KOPT-K1 (cell line): Measurements from ENCODE around the gene MEGF11.

Experiments used
- H3K27ac ChIP-seq: fragments of 200-600 bp; sonication (generic); 2 replicates; pipeline ENCODE4 v1.5.1; 2016; ENCODE audit warnings: antibody characterized with exemption, mild to moderate bottlenecking, low read depth, low read length; ENCODE audit not compliant: poor library complexity, severe bottlenecking
- H3K36me3 ChIP-seq: fragments of 200-600 bp; sonication (generic); 2 replicates; pipeline ENCODE4 v1.5.1; 2017; ENCODE audit warnings: antibody characterized with exemption, mild to moderate bottlenecking, low read length, moderate library complexity; ENCODE audit not compliant: insufficient read depth
- H3K9me3 ChIP-seq: fragments of 200-600 bp; sonication (generic); 2 replicates; pipeline ENCODE4 v1.5.1; 2017; ENCODE audit warnings: antibody characterized with exemption, low read length, mild to moderate bottlenecking; ENCODE audit not compliant: insufficient read depth, poor library complexity, severe bottlenecking

MEGF11 gene

DNA sequence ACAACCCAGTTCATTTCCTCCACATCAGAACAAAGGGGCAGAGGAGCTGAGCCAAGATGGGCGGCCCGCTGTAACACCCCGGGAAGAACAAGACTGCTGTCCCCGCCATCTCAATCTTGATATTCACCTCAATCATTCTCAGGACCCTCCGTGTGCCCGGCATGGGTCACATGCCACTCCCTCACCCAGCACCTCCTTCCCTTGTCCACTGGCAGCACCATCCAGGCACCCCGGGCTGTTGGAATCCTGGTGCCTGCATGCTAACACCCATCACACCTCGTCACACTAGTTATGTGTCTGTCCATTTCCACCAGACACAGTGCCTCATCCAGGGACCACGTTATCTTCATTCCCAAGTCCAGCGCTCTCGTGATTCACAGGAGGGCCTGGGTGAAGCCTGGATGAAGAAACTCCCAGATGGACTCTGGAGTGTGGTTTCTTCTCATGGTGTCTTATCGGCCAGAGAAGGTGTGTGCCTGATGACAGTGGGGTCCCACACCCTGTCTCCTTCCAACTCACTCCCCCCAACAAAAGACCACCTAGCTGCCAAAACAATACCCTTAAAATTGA is 16.7 kb downstream of the MEGF11 start:
- H3K9me3 ChIP-seq, result no peaks in the 10 kb centered on the region
- no peak overlapping the region for H3K27ac ChIP-seq
- no peaks in the 10 kb centered on the region for H3K36me3 ChIP-seq

DNA sequence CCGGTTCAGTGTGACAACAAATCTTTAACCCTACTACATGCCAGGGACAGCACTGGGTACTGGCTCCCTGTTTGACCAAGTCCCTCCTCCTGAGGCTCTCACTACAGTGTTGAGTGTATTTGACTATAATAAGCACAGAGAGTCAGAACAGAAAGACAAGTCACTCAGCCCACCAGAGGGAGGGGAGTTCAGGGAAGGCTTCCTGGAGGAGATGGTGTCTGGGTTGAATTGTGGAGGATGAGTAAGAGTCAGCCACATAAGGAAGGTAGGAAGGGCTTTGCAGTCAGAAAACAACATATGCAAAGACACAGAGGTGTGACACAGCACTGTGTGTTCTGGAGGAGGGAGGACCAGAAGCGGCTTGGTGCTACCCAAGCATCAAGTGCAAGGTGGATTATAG is 17.7 kb downstream of the MEGF11 start:
- no peaks in the 10 kb centered on the region for H3K9me3 ChIP-seq
- H3K27ac ChIP-seq, result no peak overlapping the region
- no peaks in the 10 kb centered on the region for H3K36me3 ChIP-seq

DNA sequence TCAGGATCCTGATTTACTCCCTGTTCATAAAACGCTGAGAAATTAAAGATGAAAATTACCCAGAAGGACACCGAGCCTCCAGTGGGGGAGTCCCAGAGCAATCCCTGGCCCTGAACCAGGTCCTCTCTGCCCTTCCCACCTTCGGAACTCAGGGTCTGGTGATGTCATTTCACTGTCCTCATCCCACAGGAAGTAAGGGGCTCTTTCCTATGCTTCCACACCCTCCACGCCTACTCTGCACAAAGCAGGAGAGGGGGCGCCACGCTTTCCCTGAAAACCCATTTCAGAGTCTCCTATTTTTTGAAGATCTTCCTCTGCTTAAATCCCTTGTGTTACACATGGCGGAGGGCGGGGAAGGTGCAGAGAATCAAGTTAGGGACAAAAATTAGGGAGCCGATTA is 18.8 kb downstream of the MEGF11 start:
- no peaks in the 10 kb centered on the region for H3K36me3 ChIP-seq
- no peak overlapping the region for H3K27ac ChIP-seq
- H3K9me3 ChIP-seq, result no peaks in the 10 kb centered on the region

DNA sequence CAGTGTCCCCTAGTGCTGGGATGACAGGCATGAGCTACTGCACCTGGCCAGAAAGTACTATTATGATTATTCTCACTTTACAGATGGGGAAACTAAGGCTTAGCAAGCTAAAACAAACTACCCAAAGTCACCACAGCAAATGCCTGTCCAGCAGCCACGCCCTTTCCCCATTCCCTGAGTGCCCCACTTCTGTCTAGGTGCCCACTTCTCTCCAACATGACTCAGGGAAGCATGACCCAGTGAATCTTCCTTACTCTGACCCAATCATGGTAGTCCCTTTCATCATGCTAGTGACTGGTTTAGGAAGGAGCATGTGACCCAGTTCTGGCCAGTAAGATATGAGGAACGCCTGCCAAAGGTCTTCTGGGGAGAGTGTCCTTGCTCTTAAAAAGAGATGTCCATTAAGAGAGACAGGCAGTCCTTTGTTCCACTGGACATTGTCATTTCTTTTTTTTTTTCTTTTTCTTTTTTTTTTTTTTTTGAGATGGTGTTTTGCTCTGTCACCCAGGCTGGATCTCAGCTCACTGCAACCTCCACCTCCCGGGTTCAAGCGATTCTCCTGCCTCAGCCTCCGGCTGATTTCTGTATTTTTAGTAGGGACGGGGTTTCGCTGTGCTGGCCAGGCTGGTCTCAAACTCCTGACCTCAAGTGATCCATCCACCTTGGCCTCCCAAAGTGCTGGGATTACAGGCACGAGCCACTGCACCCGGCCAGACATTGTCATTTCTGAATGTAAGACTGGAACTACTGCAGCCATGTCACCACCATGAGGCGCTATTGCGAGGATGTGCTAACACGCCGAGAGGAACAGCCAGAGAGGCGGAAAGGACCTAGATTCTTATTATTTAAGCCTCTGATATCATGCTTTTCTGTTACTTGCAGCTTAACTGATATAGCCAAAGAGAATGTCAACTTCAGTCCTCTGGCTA is 19.8 kb downstream of the MEGF11 start:
- H3K27ac ChIP-seq, result no peak overlapping the region
- no peaks in the 10 kb centered on the region for H3K36me3 ChIP-seq
- H3K9me3 ChIP-seq, result no peaks in the 10 kb centered on the region

DNA sequence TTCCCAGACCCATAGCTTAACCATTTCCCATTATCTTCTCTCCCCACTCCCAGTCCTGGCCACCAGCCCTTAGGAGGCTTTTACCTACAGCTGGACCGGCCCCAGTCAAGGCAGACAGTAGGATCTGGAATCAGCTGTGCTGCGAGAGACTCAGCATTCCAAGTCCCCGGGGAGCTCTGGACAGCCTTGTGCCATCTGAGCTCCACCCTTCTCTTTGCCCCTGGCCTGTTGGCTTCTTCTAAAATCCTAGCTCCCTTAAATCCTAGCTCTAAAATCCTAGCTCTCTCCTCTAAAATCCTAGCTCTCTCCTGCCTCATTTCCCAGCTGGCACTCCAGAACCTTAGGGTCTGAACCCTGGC is 21.3 kb downstream of the MEGF11 start:
- H3K27ac ChIP-seq, result no peak overlapping the region
- no peaks in the 10 kb centered on the region for H3K9me3 ChIP-seq
- no peaks in the 10 kb centered on the region for H3K36me3 ChIP-seq

DNA sequence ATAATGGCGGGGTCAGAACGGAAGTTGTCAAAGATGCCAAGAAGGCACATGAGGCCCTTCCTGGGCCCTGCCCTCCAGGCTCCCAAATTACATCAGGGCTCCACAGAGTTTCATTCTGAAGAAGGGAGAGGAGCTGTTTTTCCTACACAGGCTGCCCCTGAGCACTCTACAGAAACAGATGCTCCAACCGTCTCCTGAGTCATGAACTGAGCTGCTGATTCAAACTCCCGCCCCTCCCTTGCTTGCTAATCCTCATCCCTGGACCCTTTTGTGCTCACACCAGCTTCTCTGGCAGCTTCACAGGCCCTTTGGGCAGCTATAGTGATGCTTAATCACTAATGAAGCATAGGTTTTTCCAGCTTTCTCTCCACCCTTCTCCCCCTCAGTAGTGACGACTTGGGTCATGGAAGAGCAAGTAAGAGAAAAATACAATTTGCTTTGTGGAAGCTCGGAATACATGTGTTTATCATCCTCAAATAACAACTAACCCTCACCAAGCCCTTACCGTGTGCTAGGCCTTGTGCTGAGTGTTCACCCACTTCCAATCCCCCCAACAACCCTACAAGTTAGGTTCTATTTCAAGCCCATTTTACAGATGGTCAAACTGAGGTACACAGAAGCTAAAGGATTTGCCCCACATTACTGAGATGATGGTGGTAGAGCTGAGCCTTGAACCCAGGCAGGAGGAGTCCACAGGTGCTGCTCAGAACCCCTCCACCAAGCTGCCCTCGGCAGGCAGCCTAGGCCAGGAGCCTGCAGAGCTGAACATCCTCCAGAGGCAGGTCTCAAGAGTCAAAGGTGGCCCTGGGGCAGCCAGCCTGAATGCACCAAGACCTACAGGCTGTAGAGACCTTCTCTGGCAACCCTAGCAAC is 21.9 kb downstream of the MEGF11 start:
- H3K27ac ChIP-seq, result no peak overlapping the region

DNA sequence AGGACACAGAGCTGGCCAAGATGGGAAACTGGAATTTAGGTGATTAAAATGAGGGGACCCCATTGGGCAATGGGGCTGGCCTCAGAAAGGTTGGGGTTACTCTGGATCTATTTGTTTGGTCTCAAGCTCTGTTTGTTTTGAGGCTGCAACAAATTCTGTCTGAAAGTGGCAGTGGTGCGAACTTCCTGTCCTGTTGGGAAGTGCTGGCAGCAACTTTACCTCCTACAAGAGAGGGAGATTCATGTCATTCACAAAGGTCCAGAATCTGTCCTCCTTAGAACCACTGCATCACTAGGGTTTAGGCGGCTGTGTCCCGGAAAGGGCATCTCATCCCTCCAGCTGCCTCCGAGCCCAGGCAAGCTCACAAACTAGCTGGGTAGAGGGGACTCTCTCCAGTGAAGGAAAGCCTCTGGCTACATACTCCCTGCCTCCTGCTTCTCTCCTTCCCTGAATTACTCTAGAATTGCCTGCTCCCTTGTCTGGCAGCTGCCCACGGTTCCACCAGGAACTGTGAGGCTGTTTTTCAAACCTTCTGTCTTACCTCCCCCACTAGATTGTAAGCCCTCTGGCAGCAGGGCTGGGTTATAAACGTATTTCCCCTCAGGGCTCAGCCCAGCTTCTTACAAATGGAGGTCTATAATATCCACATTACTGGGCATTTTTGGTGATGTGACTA is 23.6 kb downstream of the MEGF11 start:
- Histone ChIP-seq H3K9me3 (no peaks in the 10 kb centered on the region), H3K36me3 (no peaks in the 10 kb centered on the region), H3K27ac (no peak overlapping the region)

More for the DNA sequence above, 21.9 kb downstream of the MEGF11 start:
- H3K36me3 ChIP-seq, result no peaks in the 10 kb centered on the region
- H3K9me3 ChIP-seq, result no peaks in the 10 kb centered on the region

DNA sequence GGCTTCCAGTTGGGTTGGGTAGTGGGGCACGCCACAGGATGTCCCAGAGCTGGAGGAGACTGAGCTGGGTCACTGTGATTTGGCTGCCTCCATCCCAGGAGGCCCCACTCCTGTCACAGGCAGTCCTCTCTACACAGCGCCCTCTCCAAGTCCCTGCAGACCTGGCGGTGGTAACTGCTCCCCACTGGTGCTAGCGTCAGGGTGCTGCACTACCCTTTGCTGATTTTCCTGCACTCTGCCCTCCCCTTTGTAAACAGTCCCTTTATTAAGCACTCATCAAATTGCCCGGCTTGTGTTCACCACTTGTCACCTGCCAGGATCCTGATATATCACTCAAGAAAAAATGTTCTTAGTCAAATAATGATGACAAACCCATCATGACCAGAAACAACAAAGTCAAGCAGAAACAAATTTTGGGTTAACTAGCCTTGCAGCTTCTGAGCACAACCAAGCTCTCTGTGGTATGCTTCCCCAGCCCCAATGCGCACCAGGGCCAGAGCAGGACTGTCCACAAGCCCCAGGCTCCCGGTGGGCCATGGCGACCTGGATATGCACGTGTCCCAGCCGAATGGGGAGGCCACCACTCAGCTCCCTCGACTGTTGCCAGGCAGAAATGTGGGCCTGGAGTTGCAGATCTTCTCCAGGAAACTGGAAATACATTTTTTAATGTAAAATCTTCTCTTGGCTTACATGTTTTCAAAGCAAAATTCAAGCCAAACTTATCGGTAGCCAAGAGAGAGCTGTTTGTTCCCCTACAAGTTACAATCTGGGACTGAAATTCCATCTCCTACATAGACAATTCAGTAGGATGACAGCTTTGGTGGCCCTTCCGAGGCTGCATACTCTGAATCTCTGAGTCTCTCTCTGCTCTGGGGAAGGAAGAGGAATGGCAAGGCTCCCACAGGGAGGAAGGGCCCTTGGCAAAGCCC is 24.5 kb downstream of the MEGF11 start:
- H3K36me3 ChIP-seq, result no peaks in the 10 kb centered on the region

DNA sequence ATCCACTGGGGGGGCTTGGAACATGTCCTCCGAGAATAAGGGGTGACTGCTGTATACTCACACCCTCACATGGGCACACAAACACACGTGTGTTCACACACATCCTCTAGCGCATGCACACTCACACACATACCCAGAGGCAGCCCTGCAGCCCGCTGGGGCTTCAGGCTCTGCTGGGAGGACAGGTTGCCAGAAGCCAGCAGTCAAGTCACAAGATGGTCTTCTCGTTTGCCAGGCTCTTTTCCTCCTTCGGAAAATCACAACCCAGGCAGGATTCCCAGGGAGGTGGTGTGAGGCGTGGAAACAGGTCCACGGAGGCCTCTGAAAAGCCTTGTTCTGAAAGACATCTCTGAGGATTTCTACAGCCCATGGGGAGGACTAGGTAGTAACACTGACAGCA is 26.8 kb downstream of the MEGF11 start:
- no peaks in the 10 kb centered on the region for H3K36me3 ChIP-seq
- H3K9me3 ChIP-seq, result no peaks in the 10 kb centered on the region
- H3K27ac ChIP-seq, result no peak overlapping the region

More for the DNA sequence above, 24.5 kb downstream of the MEGF11 start:
- Histone ChIP-seq H3K27ac (no peak overlapping the region), H3K9me3 (no peaks in the 10 kb centered on the region)

DNA sequence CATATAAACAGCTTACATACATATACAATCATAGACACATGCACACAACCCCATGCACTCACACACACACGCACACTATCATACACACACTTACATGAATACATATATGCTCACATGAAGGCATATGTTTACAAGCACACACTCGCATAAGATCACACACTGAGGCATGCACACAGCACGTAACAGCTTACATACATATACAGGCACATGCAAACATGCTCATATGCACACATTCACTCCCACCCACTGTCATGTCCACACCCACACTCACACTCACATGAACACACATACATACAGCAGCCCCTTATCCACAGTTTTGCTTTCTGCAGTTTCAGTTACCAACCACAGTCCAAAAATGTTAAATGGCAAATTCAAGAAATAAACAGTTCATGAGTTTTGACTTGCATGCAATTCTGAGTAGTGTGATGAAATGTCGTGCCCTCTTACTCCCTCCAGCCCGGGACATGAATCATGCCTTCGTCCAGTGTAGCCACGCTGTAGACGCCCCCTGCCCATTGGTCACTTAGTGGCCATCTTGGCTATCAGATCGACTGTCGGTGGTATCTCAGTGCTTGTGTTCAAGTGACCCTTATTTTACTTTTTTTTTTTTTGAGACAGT is 27.8 kb downstream of the MEGF11 start:
- Histone ChIP-seq H3K27ac (no peak overlapping the region), H3K9me3 (no peaks in the 10 kb centered on the region), H3K36me3 (no peaks in the 10 kb centered on the region)

DNA sequence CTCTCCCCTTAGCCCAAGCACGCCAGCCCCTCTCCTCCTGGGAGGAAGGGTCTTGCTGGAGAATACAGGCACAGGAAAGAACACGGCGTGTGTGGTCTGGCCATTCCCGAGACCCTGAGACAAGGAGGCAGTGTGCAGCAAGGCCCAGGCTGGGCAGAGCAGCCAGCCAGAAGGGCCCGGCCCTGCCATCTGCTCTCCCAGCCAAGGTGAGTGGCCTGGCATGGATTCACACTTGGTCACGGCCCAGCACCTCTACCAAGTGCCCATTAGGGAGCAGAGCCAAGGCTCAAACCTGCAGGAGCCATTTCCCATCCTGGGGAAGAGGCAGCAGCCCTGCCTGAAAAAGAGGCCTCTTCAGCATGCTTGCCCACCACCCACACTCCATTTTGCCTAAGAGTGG is 28.6 kb downstream of the MEGF11 start:
- no peaks in the 10 kb centered on the region for H3K36me3 ChIP-seq
- no peaks in the 10 kb centered on the region for H3K9me3 ChIP-seq
- H3K27ac ChIP-seq, result no peak overlapping the region

DNA sequence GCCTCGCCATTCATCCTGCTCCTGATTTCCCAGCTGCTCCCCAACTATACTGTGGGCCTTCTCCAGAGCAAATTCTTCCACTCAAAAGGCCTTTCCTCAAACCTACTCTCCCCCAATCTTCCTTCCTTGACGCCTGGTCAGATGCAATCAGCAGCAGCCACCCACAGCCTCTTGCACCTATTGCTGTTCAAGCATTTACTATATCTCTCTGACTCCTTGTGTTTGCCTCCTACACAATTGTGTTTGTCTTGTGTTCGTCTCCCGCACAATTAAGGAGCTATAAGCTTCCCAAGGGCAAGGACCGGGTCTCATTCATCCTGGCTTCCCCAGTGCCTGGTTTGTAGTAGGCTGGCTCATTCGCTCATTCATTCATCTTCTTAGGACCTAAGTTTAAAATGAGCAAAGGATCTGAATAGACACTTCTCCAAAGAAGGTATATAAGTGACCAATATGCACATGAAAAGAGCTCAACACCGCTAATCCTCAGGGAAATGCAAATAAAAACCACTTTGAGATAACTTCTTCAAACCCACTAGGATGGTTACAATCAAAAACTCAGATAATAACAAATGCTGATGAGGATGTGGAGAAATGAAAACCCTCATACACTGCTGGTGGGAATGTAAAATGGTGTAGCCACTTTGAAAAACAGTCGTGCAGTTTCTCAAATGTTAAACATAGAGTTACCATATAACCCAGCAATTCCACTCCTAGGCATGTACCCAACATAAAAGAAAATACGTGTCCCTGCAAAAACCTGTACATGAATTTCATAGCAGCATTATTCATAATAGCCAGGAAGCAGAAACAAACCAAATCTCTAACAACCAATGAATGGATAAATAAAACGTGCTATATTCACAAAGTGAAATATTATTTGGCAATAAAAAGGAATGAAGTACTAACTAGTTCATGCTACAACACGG is 31.0 kb downstream of the MEGF11 start:
- no peak overlapping the region for H3K27ac ChIP-seq
- no peaks in the 10 kb centered on the region for H3K9me3 ChIP-seq
- H3K36me3 ChIP-seq, result no peaks in the 10 kb centered on the region

DNA sequence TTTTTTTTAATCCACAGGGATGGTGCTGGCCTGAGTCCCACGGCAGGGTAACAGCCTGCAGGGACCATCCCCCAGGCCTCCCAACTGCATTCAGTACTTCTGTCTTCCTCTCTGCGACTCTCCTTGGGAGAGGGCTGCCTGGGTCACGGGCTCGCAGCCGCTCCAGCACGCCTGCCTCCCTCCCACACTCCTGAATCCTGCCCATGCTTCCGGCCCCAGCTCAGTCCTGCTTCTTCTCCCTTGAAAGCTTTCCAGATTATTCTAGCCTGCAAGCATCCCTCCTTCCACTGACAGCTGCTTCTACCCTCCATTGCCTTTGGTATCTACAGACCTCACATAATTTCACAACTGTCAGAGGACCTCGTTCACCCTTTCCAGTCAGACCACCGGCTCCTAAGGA is 32.4 kb downstream of the MEGF11 start:
- H3K27ac ChIP-seq, result no peak overlapping the region
- H3K9me3 ChIP-seq, result no peaks in the 10 kb centered on the region
- H3K36me3 ChIP-seq, result no peaks in the 10 kb centered on the region
